Epidermal melanocyte (primary cell): ENCODE results near the gene MAP4K4.
"Not testable (repeated sequence)": the region's sequence is repeated elsewhere in the genome, so short reads cannot be mapped to it uniquely, and the experiment has no call there.

Experiments
- DNase-seq: peaks from one replicate; pipeline ENCODE4 v3.0.0; 2011; ENCODE audit warnings: low spot score; ENCODE audit not compliant: insufficient read length

The MAP4K4 gene

GRCh38 chr2:101766337-101766736 is 68.8 kb downstream of the MAP4K4 start:
- no peak for DNase-seq

- peak; percentile 49 for DNase-seq
Measured at GRCh38 chr2:101766871-101767739, 69.6 kb downstream of the MAP4K4 start.

GRCh38 chr2:101768556-101769220 is 71.2 kb downstream of the MAP4K4 start:
- no peak for DNase-seq

GRCh38 chr2:101769726-101770125 is 72.2 kb downstream of the MAP4K4 start:
- DNase-seq: not testable (repeated sequence)

GRCh38 chr2:101770726-101771125 is 73.2 kb downstream of the MAP4K4 start:
- DNase-seq: no peak

GRCh38 chr2:101771227-101771902 is 73.9 kb downstream of the MAP4K4 start:
- DNase-seq: no peak

GRCh38 chr2:101771910-101772321 is 74.4 kb downstream of the MAP4K4 start:
- no peak for DNase-seq

- DNase-seq: no peak
Measured at GRCh38 chr2:101773137-101773536, 75.6 kb downstream of the MAP4K4 start.

- not testable (repeated sequence) for DNase-seq
Measured at GRCh38 chr2:101773961-101774360, 76.5 kb downstream of the MAP4K4 start.

- DNase-seq: no peak
Measured at GRCh38 chr2:101775092-101775491, 77.6 kb downstream of the MAP4K4 start.

- DNase-seq: no peak
Measured at GRCh38 chr2:101775636-101776035, 78.1 kb downstream of the MAP4K4 start.

- no peak for DNase-seq
Measured at GRCh38 chr2:101776172-101777043, 78.9 kb downstream of the MAP4K4 start.

- DNase-seq: no peak
Measured at GRCh38 chr2:101777337-101777736, 79.8 kb downstream of the MAP4K4 start.

GRCh38 chr2:101778102-101778501 is 80.6 kb downstream of the MAP4K4 start:
- no peak for DNase-seq

GRCh38 chr2:101779190-101779589 is 81.7 kb downstream of the MAP4K4 start:
- no peak for DNase-seq

GRCh38 chr2:101779656-101780055 is 82.1 kb downstream of the MAP4K4 start:
- no peak for DNase-seq

GRCh38 chr2:101781326-101781725 is 83.8 kb downstream of the MAP4K4 start:
- no peak for DNase-seq

GRCh38 chr2:101781791-101782426 is 84.4 kb downstream of the MAP4K4 start:
- no peak for DNase-seq

GRCh38 chr2:101782427-101782792 is 84.9 kb downstream of the MAP4K4 start:
- no peak for DNase-seq

- no peak for DNase-seq
Measured at GRCh38 chr2:101787097-101787496, 89.6 kb downstream of the MAP4K4 start.

GRCh38 chr2:101788565-101788964 is 91.1 kb downstream of the MAP4K4 start:
- no peak for DNase-seq
